GM12878 (cell line): ENCODE measurements around the gene SLC19A1. TPM values are rescaled to one million over a fixed set of nuclear protein-coding genes. Genes with fewer than 3 reads are reported as not detected.
A peak's percentile ranks its signal among the peaks of the same experiment; 100 is the strongest.

Experiments used
- ATAC-seq: fragments of 200-7000 bp; cut with Tn5 transposase; 3 replicates; pipeline ENCODE4 v1.9.1; 2020; ENCODE audit warnings: mild to moderate bottlenecking, moderate library complexity
- BruUV-seq: library from RNA; stranded (reverse); fragments of 400-500 nt; replicated peaks from 2 replicates; lab custom pipeline; 2021; lab: Mats Ljungman, UMichigan
- CTCF ChIA-PET: fragments of 300-600 bp; sonication (Branson Sonifier 250); formaldehyde crosslinking; extraction: SDS; loops from one replicate; lab custom pipeline; 2021; ENCODE audit warnings: inconsistent platforms; lab: Yijun Ruan, JAX
- POLR2A ChIA-PET: fragments of 350-600 bp; formaldehyde crosslinking; extraction: SDS; loops from one replicate; lab custom pipeline; 2021; ENCODE audit warnings: inconsistent platforms; lab: Charles Lee
- RAD21 ChIA-PET: fragments of 300-600 bp; sonication (Branson Sonifier 250); formaldehyde crosslinking; loops from one replicate; lab custom pipeline; 2023; ENCODE audit warnings: antibody characterized with exemption; ENCODE audit not compliant: unreplicated experiment; lab: Charles Lee
- SMC1A ChIA-PET: fragments of 300-600 bp; sonication (Branson Sonifier 250); formaldehyde crosslinking; loops from one replicate; lab custom pipeline; 2023; ENCODE audit not compliant: unreplicated experiment, uncharacterized antibody; lab: Charles Lee
- DNase-seq: peaks from one replicate; pipeline ENCODE4 v3.0.0-alpha.2; 2011; ENCODE audit warnings: low read depth, low spot score
- FAIRE-seq: peaks from 3 replicates; lab custom pipeline; 2011; peaks lifted over from hg19 to GRCh38; lab: Jason Lieb, UNC
- H2AFZ ChIP-seq: 2 replicates; pipeline ENCODE4 v1.6.0; 2011; ENCODE audit warnings: low read depth, low read length, control low read depth; ENCODE audit not compliant: control insufficient read depth
- H3K27ac ChIP-seq: 2 replicates; pipeline ENCODE4 v1.5.1; 2011; ENCODE audit warnings: control low read depth; ENCODE audit not compliant: control insufficient read depth, insufficient read depth
- H3K27me3 ChIP-seq, 2 experiments: replicated peaks in 1 of 2; 2 replicates each; pipeline versions ENCODE4 v1.6.0 to v1.6.1; 2011; ENCODE audit warnings: low read length in 1 of 2; ENCODE audit not compliant: control insufficient read depth in 2 of 2, insufficient read depth in 2 of 2
- H3K36me3 ChIP-seq, 2 experiments: 2 replicates each; pipeline ENCODE4 v1.5.1; 2011; ENCODE audit warnings: low read length in 1 of 2; ENCODE audit not compliant: control insufficient read depth in 2 of 2, insufficient read depth in 2 of 2
- H3K4me1 ChIP-seq: 2 replicates; pipeline ENCODE4 v1.6.1; 2011; ENCODE audit warnings: mild to moderate bottlenecking, low read length, moderate library complexity, mixed read lengths; ENCODE audit not compliant: control insufficient read depth, insufficient read depth
- H3K4me2 ChIP-seq: 2 replicates; pipeline ENCODE4 v1.6.0; 2011; ENCODE audit warnings: control low read depth; ENCODE audit not compliant: control insufficient read depth, insufficient read depth
- H3K4me3 ChIP-seq: fragments of 200-600 bp; sonication (generic); 2 replicates; pipeline ENCODE4 v1.5.1; 2016
- H3K79me2 ChIP-seq: 2 replicates; pipeline ENCODE4 v1.6.0; 2011; ENCODE audit warnings: low read length; ENCODE audit not compliant: control insufficient read depth, insufficient read depth
- H3K9ac ChIP-seq: 2 replicates; pipeline ENCODE4 v1.8.0; 2011; ENCODE audit warnings: low read length, control low read depth, mixed read lengths; ENCODE audit not compliant: control insufficient read depth, insufficient read depth
- H3K9me3 ChIP-seq: replicated peaks from 3 replicates; pipeline ENCODE4 v1.5.1; 2011; ENCODE audit warnings: mild to moderate bottlenecking, low read length; ENCODE audit not compliant: control insufficient read depth, insufficient read depth
- H4K20me1 ChIP-seq: 2 replicates; pipeline ENCODE4 v1.6.0; 2011; ENCODE audit not compliant: control insufficient read depth, insufficient read depth
- ATF7 ChIP-seq: fragments of 450-650 bp; IDR thresholded peaks from 2 replicates; pipeline ENCODE4 v1.6.1; 2016; ENCODE audit warnings: low read depth, mild to moderate bottlenecking
- CBFB ChIP-seq: IDR thresholded peaks from 2 replicates; pipeline ENCODE4 v1.6.1; 2016; ENCODE audit warnings: antibody characterized with exemption, low read depth
- CREB1 ChIP-seq: IDR thresholded peaks from 2 replicates; pipeline ENCODE4 v1.6.1; 2012; ENCODE audit warnings: low read depth, mild to moderate bottlenecking, inconsistent platforms
- CREM ChIP-seq: IDR thresholded peaks from 2 replicates; pipeline ENCODE4 v1.6.1; 2014; ENCODE audit warnings: antibody characterized with exemption, low read depth
- JUNB ChIP-seq: IDR thresholded peaks from 2 replicates; pipeline ENCODE4 v1.6.1; 2016; ENCODE audit warnings: antibody characterized with exemption, mild to moderate bottlenecking
- MTA2 ChIP-seq: fragments of 450-650 bp; IDR thresholded peaks from 2 replicates; pipeline ENCODE4 v1.6.1; 2016; ENCODE audit warnings: low read depth, mild to moderate bottlenecking, moderate library complexity
- NFYA ChIP-seq: IDR thresholded peaks from 2 replicates; pipeline ENCODE4 v1.6.1; 2011; ENCODE audit warnings: low read depth, mild to moderate bottlenecking, low read length, improper control_type of control experiment, borderline replicate concordance
- RUNX3 ChIP-seq: IDR thresholded peaks from 2 replicates; pipeline ENCODE4 v1.6.1; 2012; ENCODE audit warnings: low read length, inconsistent platforms
- SMARCA5 ChIP-seq: fragments of 450-650 bp; IDR thresholded peaks from 2 replicates; pipeline ENCODE4 v1.6.1; 2017; ENCODE audit warnings: mild to moderate bottlenecking
- ZNF207 ChIP-seq: fragments of 450-650 bp; IDR thresholded peaks from 2 replicates; pipeline ENCODE4 v1.6.1; 2014; ENCODE audit warnings: antibody characterized with exemption, mild to moderate bottlenecking, borderline replicate concordance
- WGBS: methylation state at CpG from one replicate; pipeline ENCODE4 v1.1.6; 2016; ENCODE audit warnings: low lambda C conversion rate; ENCODE audit not compliant: insufficient replicate concordance, insufficient coverage; ENCODE audit errors: missing lambda C conversion rate; 5-methylcytosine and 5-hydroxymethylcytosine counted together
- in situ Hi-C: fragments of 300-500 bp; cut with MboI; formaldehyde crosslinking; loops from 9 replicates; pipeline ENCODE4 v1.14.3; 2018; ENCODE audit warnings: mixed read lengths
- intact Hi-C: fragments of 100-400 bp; cut with micrococcal nuclease; formaldehyde crosslinking; loops from one replicate; pipeline ENCODE4 v1.14.2; 2022; ENCODE audit not compliant: unreplicated experiment
- polyA plus RNA-seq, 11 experiments: library from polyadenylated mRNA; depleted of rRNA in 4 of 11; unstranded in 6 of 11; stranded (reverse) in 5 of 11; fragments of >200 nt; fragmentation: Nextera tagmentation in 4 of 11; fragmentation: Illumina TruSeq in 1 of 11; extraction: Ambion mirVana in 4 of 11; extraction: Trizol in 1 of 11; gene quantifications; 1 replicate in 1 of 11; 2 replicates in 10 of 11; pipeline versions ENCODE4 v1.2.1 to v1.2.3, GENCODE V29; 2011 to 2016; ENCODE audit warnings: inconsistent platforms in 2 of 11, missing spikeins in 2 of 11, low read depth in 1 of 11
- total RNA-seq, 4 experiments: library from RNA; depleted of rRNA in 3 of 4; stranded (reverse); fragments of >200 nt in 3 of 4; fragmentation: Illumina TruSeq in 1 of 4; extraction: Trizol in 1 of 4; gene quantifications; 2 replicates each; pipeline versions ENCODE4 v1.2.1 to v1.2.3, GENCODE V29; 2013 to 2021
- TF ChIP-seq, protein P1 (sequence below): IDR thresholded peaks from 2 replicates; pipeline ENCODE4 v1.6.1; 2012; ENCODE audit warnings: low read length, inconsistent platforms

Gene SLC19A1
- total and polyA plus RNA-seq, 10 of the 15 experiments (the other 5 are each of a cell fraction or from before 2014, with no cell fraction given): 0.42 to 49.7 (median 12.2) TPM

DNA sequence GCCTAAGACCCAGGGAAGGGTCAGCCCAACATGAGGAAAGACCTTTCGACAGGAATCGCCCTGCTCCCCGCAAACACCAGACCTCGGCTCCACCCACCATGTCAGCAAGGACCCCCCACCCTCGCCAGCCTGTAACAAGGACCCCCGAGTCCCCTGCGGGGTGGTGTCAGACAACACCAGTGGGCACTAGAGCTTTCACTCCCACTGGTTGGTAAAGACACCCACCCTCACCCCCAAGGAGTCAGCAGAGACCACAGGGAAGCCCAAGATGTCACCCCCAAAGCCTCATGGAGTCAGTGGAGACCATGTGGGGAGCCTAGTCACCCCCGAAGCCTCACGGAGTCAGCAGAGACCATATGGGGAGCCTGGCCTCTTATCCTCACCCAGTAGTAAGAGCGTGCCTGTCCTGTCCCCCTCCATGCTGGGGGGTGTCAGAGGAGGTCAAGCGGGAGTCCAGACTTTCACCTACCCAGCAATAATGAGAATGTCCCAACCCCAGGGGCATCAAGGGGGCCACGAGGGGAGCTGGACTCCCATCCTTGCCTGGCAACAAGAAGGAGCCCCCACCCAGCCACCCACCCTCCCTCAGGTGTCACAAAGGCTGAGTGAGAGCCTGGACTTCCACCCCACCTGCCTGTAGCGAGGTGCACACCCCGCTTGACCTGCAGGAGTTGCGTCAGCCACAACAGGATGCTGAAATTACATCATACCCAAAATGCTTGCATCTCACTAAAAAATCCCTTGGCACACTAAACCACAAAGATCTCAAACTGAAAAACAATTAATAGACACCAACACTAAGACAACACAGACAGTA is 24.8 kb downstream of the SLC19A1 start:
- CTCF ChIA-PET: no interaction called here

More for the DNA sequence above, 24.8 kb downstream of the SLC19A1 start:
- H3K4me3 ChIP-seq: no peak overlapping the region
- H3K9ac ChIP-seq: no peak overlapping the region
- ATAC-seq (peak; percentile 88), DNase-seq (peak; percentile 50), FAIRE-seq (peak; percentile 7)
- peaks cover 21% of the 10 kb centered on the region for H3K9me3 ChIP-seq
- TF ChIP-seq ATF7 (peak; percentile 33; the same call in 1 of the 2 replicates), NFYA (no peak), CREB1 (peak; percentile 84), SMARCA5 (no peak), CREM (peak; percentile 61; the same call in 1 of the 2 replicates), ZNF207 (no peak), CBFB (0 out of 2 replicates have a peak, but pooled peaks have one; percentile 52), JUNB (peak; percentile 58), MTA2 (no peak), RUNX3 (peak; percentile 90)
- TF ChIP-seq, protein P1, sequence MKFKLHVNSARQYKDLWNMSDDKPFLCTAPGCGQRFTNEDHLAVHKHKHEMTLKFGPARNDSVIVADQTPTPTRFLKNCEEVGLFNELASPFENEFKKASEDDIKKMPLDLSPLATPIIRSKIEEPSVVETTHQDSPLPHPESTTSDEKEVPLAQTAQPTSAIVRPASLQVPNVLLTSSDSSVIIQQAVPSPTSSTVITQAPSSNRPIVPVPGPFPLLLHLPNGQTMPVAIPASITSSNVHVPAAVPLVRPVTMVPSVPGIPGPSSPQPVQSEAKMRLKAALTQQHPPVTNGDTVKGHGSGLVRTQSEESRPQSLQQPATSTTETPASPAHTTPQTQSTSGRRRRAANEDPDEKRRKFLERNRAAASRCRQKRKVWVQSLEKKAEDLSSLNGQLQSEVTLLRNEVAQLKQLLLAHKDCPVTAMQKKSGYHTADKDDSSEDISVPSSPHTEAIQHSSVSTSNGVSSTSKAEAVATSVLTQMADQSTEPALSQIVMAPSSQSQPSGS: peak; percentile 70; the same call in 1 of the 2 replicates
- no peaks in the 10 kb centered on the region; the same call in 1 of the 2 replicates for H3K79me2 ChIP-seq
- H3K4me1 ChIP-seq: no peaks in the 10 kb centered on the region
- intact Hi-C loops (no loop called here), in situ Hi-C loops (no loop called here)
- no peaks in the 10 kb centered on the region for H3K27me3 ChIP-seq
- 59% methylated on average over 14 of the region's 15 CpGs for WGBS
- no peak overlapping the region for H2AFZ ChIP-seq
- no peak overlapping the region for H3K4me2 ChIP-seq
- SMC1A ChIA-PET: no interaction called here
- RAD21 ChIA-PET: no interaction called here
- BruUV-seq: no TSS peak
- peak overlapping the region; percentile 33 for H3K27ac ChIP-seq
- H3K36me3 ChIP-seq: peaks cover 11% of the 10 kb centered on the region in 2 experiments; a peak in 3 of 4 replicates
- POLR2A ChIA-PET: no interaction called here
- H4K20me1 ChIP-seq: no peaks in the 10 kb centered on the region
